ENCODE measurements around the gene TEX52.

DNA sequence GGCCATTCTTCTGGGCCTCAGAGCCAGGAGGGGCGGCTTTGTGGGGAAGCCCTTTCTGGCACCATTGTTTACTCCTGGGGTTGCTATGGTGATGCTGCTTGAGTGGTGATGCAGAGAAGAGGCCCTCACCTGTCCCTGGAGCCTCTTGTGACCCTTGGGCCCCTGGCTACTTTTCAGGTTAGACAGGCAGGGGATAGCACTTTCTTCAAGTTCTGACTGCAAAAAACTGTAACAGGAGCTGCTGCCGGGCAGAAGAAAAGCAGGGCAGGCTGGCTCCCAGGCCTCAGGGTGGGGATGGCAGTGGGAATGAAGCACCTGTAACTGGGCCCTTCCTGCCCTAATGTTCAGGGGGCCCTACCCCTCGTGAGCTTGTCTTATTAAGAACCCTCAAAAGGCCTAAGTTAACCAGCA, at the start of gene TEX52:
- TF ChIP-seq, protein P1, sequence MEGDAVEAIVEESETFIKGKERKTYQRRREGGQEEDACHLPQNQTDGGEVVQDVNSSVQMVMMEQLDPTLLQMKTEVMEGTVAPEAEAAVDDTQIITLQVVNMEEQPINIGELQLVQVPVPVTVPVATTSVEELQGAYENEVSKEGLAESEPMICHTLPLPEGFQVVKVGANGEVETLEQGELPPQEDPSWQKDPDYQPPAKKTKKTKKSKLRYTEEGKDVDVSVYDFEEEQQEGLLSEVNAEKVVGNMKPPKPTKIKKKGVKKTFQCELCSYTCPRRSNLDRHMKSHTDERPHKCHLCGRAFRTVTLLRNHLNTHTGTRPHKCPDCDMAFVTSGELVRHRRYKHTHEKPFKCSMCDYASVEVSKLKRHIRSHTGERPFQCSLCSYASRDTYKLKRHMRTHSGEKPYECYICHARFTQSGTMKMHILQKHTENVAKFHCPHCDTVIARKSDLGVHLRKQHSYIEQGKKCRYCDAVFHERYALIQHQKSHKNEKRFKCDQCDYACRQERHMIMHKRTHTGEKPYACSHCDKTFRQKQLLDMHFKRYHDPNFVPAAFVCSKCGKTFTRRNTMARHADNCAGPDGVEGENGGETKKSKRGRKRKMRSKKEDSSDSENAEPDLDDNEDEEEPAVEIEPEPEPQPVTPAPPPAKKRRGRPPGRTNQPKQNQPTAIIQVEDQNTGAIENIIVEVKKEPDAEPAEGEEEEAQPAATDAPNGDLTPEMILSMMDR (IDR thresholded peaks at IDR 0.05): no peak
- TF ChIP-seq POLR2A (IDR thresholded peaks at IDR 0.05): no peak
